ENCODE measurements around the gene SCARB2.
A peak's percentile ranks its signal among the peaks of the same experiment; 100 is the strongest.

The SCARB2 gene

DNA sequence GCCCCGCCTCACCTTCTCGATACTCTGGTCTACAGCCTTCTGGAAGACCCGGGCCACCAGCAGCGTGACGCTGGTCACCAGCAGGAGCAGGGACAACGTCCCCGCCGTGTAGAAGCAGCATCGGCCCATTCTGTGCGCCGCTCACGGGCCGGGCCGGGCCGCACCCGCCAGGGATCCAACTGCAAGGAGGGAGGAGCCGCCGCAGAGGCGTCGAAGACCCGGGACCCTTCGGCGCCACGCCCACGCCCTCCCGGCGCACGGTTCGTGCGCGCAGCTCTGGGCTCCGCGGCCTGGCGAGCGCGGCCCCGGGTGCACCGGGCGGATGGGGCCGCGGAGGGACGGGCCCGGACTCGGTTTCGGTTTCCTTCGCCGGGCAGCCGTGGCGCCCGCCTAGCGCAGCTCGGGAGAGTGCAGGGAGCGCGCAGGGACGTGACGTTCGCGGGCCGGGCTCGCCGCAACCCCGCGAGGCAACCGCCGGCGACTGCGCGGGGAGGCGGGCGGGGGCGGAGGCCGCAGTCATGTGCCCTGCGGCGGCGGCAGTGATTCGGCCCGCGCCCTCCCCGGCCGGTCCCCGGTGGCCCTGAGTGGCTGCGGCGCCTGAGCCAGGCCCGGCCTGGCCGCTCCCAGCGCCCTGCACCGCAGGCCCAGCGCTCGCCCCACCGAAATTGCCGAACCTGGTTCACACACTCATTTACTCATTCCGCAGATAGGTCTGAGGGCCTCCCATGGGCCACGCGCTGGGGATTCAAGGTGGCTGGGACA, at the start of gene SCARB2:
TSS of gene SCARB2 (minus strand) at position 410 of the 762 bp plus-strand sequence. CDS start at position 129, 281 bp downstream.
- TF ChIP-seq, protein P1, sequence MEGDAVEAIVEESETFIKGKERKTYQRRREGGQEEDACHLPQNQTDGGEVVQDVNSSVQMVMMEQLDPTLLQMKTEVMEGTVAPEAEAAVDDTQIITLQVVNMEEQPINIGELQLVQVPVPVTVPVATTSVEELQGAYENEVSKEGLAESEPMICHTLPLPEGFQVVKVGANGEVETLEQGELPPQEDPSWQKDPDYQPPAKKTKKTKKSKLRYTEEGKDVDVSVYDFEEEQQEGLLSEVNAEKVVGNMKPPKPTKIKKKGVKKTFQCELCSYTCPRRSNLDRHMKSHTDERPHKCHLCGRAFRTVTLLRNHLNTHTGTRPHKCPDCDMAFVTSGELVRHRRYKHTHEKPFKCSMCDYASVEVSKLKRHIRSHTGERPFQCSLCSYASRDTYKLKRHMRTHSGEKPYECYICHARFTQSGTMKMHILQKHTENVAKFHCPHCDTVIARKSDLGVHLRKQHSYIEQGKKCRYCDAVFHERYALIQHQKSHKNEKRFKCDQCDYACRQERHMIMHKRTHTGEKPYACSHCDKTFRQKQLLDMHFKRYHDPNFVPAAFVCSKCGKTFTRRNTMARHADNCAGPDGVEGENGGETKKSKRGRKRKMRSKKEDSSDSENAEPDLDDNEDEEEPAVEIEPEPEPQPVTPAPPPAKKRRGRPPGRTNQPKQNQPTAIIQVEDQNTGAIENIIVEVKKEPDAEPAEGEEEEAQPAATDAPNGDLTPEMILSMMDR (IDR thresholded peaks at IDR 0.05; ENCODE audit: low read depth, low read length, missing control alignments), result no peak
- peak within 1 kb of the TSS; percentile 54 for H3K4me3 ChIP-seq (ENCODE audit: low read depth, low read length)
- DNase-seq (ENCODE audit: low read depth), result no peak

DNA sequence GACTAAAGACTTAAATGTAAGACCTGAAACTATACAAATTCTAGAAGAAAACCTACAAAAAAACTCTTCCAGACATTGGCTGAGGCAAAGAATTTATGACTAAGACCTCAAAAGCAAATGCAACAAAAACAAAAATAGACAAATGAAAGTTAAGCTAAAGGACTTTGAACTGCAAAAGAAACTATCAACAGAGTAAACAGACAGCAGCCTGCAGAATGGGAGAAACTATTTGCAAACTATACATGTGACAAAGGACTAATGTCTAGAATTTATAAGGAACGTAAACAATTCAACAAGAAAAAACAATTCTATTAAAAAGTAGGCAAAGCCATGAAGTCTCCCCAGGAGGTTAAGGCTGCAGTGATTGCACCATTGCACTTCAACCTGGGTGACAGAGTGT, 46.9 kb upstream of the SCARB2 start:
- TF ChIP-seq, protein P1 (IDR thresholded peaks at IDR 0.05; ENCODE audit: low read depth, low read length, missing control alignments), result no peak
- H3K4me3 ChIP-seq (ENCODE audit: low read depth, low read length), result no peak overlapping the region
- DNase-seq (ENCODE audit: low read depth), result no peak

DNA sequence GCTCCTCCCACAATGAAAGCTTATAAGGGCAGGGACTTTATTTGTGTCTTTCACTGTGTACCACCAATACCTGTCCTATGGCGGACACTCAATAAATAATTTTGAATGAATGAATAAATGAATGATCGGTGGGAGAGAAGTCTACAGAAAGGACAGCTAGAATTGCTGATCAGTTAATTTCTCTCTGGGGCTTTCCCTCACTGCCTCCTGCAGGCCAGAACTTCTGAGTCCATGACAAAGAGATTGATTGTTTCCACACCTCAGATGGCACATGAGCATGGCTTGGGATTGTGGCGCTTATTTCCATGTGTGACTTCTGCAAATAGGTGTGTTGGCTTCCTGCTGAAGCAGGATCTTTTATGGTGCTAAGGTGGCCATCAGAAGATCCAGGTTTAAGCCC, 44.2 kb upstream of the SCARB2 start:
- H3K4me3 ChIP-seq (ENCODE audit: low read depth, low read length), result no peak overlapping the region
- no peak for DNase-seq (ENCODE audit: low read depth)
- TF ChIP-seq, protein P1 (IDR thresholded peaks at IDR 0.05; ENCODE audit: low read depth, low read length, missing control alignments), result no peak

- no peak overlapping the region for H3K4me3 ChIP-seq (ENCODE audit: low read depth, low read length)
- TF ChIP-seq, protein P1 (IDR thresholded peaks at IDR 0.05; ENCODE audit: low read depth, low read length, missing control alignments), result no peak
- no peak for DNase-seq (ENCODE audit: low read depth)
Observed at GRCh38 chr4:76256968-76257367, 43.3 kb upstream of the SCARB2 start.

- no peak overlapping the region for H3K4me3 ChIP-seq (ENCODE audit: low read depth, low read length)
- DNase-seq (ENCODE audit: low read depth), result no peak
- TF ChIP-seq, protein P1 (IDR thresholded peaks at IDR 0.05; ENCODE audit: low read depth, low read length, missing control alignments), result no peak
Observed at GRCh38 chr4:76256032-76256431, 42.4 kb upstream of the SCARB2 start.

GRCh38 chr4:76253511-76253910, 39.9 kb upstream of the SCARB2 start:
- no peak overlapping the region for H3K4me3 ChIP-seq (ENCODE audit: low read depth, low read length)
- no peak for DNase-seq (ENCODE audit: low read depth)
- TF ChIP-seq, protein P1 (IDR thresholded peaks at IDR 0.05; ENCODE audit: low read depth, low read length, missing control alignments), result no peak

DNA sequence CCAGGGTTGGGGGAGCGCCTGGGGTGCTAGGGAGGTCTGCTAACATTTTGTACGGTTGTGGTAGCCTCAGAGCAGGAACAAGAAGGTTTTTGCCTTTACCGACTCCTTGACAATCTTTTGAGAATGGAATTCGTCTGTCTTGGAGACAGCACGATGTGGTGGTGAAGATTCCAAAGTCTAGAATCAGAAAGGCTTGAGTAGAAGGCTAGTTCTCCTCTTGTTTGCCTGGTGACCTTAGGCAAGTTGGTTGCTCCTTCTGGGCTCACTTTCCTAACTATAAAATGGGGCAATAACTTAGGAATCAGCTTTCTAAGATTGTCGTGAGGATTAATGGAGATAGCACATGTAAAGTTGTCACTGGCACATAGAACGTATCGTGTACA, 38.6 kb upstream of the SCARB2 start:
- TF ChIP-seq, protein P1 (IDR thresholded peaks at IDR 0.05; ENCODE audit: low read depth, low read length, missing control alignments), result no peak
- no peak overlapping the region for H3K4me3 ChIP-seq (ENCODE audit: low read depth, low read length)
- DNase-seq (ENCODE audit: low read depth), result no peak
